ENCODE measurements around the gene SFMBT2.
"Not testable (repeated sequence)": the region's sequence is repeated elsewhere in the genome, so short reads cannot be mapped to it uniquely, and the experiment has no call there.

DNA sequence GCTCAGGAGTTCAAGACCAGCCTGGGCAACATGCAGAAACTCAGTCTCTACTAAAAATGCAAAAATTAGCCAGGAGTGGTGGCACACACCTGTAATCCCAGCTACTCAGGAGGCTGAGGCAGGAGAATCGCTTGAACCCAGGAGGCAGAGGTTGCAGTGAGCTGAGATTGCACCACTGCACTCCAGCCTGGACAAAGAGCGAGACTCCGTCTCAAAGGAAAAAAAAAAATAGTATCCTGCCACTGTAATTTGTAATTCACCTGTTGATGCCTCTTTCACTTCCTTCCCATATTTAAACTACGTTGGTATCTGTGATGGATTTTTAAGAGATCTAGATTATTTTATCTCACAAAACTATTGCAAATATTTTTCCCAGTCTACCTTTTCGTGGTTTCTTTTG lies 18.5 kb downstream of the SFMBT2 start:
- not testable (repeated sequence) for TF ChIP-seq CTCF, POLR2A (IDR thresholded peaks at IDR 0.05)

Data from body of pancreas (tissue), 4 donors.